Activated T-cell treated with anti-CD3 and anti-CD28 coated beads for 24 hours (primary cell): ENCODE results near the gene TAF13.
"Not testable (repeated sequence)": the region's sequence is repeated elsewhere in the genome, so short reads cannot be mapped to it uniquely, and the experiment has no call there.

ENCODE experiments used
- DNase-seq: peaks from one replicate; pipeline ENCODE4 v3.0.0-alpha.2; 2020; ENCODE audit warnings: low read depth

TAF13 gene

DNA sequence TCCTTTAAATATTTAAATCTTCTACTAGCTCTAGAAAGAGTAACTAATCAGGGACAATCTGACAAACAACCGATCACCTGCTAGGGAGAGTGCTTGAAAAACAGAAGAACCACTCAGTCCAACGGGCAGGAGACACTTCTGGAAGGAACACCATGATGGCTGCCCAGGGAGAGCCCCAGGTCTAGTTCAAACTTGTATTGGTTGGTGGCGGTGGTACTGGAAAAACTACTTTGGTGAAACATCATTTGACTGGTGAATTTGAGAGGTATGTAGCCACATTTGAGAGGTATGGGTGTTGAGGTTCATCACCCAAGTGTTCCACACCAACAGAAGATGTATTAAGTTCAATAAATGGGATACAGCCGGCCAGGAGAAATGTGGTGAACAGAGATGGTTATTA is 29.1 kb downstream of the TAF13 start:
- DNase-seq, result no peak

- DNase-seq, result no peak
Observed at GRCh38 chr1:109045595-109045994, 30.2 kb downstream of the TAF13 start.

GRCh38 chr1:109041621-109042468 is 34.0 kb downstream of the TAF13 start, which contains the start of gene WDR47:
Gene WDR47 (minus strand): TSS chr1:109042102. CDS start chr1:109023512, 18,590 bp downstream.
- DNase-seq, result peak; percentile 91

DNA sequence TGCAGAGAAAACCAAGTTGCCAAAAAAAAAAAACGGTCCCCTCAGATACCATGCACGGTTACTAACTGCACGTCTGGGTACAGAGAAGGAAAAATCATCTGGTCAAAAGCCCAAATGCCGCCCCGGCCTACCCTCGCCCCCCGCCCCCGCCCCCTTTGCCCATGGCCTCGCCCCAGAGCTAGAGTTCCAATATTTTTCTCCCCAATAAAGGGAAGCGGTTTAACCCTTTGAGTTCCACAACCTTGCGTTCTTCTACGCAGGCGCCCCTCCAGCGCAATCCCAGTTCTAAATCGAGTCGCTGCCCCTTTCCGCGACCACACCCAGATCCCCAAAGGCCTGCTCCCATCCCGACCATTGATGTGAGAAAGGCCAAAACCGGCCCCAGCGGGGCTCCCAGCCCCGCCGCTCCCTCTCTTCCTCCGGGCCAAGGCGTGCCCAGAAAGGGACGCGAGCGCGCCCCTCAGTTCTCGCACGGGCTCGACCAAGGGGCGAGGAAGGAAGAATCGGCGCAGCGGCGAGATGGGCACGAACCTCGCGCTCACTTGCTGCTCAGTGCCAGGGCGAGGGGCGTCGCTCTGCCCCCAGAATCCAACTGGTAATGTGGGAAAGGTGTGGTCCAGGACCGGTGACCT is 34.7 kb downstream of the TAF13 start:
- peak; percentile 16 for DNase-seq

DNA sequence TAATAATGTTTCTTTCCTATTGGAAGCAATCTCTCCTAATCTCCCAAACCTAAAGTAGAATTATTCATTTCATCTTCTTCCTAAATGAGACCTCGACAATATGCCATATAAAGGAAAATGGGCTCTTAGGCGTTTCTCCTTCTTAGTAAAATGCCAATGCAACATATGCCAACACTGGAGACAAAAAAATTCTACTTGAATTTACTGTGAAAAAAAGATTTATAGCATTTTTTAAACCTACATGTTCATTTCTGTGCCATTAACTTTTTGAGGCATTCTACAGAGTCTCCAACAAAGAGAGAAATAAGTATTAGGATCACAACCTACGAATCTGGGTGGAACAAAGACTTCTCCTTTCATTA is 35.2 kb downstream of the TAF13 start:
- no peak for DNase-seq

- no peak for DNase-seq
Observed at GRCh38 chr1:109034382-109034781, 41.4 kb downstream of the TAF13 start.

- not testable (repeated sequence) for DNase-seq
Observed at GRCh38 chr1:109029493-109029892, 46.3 kb downstream of the TAF13 start.

GRCh38 chr1:109027841-109028240 is 48.0 kb downstream of the TAF13 start:
- DNase-seq, result no peak

DNA sequence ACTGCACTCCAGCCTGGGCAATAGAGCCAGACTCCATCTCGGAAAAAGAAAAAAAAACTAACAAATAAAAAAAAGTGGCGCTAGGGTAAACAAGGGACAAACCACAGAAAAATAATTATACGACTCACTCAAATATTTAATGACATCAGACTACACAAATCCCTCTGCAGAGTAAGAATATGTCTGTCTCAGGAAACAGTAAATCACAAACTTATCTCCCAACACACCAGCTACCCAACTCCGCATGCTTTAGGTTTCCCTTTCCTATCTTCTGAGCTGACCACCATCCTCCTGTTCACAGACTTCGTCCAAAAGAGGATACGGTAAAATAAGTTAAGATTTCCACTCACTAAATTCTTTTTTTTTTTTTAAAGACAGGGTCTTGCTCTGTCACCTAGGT is 50.1 kb downstream of the TAF13 start:
- DNase-seq, result no peak

DNA sequence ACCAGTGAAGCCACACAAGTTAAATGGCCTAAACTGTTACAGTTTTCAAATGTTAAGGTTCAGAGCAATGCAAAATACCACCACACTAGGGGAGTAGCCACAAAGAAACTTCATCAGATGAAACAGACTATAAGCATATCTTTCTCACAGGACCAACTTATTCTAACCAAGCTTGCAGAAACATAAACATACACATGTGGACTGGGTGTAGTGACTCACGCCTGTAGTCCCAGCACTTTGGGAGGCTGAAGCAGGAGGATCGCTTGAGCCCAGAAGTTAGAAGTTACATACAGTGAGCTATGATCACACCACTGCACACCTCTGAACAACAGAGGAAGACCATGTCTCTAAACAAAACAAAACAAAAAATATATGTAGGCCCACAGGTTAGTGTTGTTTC is 51.2 kb downstream of the TAF13 start:
- DNase-seq, result no peak

DNA sequence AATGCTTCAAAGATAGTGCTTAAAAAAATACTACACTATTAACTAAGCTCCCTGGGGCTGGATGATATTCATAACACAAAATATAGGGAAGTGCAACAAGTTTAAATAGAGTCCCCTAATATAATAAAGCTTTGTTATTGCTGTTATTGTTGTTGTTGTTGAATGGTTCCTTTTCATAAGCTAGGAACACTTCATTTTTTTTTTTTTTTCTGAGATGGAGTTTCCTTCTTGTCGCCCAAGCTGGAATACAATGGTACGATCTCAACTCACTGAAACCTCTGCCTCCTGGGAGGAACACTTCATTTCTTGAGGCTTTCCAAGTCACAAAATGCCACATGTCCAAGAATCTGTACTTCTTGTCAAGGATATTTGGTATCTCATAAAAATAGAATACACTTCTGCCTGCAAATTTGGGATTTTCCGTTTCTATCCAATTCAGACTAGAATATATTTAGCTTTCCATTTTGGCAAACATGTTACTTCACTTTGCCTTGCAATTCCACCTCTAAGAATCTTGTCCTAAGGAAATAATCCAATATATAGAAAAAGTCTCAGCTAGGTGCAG is 55.0 kb downstream of the TAF13 start:
- no peak for DNase-seq

GRCh38 chr1:109017719-109018118 is 58.1 kb downstream of the TAF13 start:
- not testable (repeated sequence) for DNase-seq

DNA sequence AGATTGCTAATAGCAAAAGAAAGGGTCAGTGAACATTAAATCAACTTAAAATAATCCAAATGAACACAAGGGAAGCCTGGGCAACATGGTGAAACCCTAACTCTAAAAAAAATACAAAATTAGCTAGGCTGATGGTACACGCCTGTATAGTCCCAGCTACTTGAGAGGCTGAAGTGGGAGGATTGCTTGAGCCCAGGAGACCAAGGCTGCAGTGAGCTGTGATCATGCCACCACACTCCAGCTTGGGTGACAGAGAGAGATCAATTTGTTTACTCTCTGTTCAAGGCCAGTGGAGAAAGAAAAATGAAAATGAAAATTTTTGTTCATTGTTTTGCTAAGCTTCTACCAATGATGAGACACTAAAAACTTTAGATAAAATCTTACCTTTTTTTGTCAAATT is 58.7 kb downstream of the TAF13 start:
- no peak for DNase-seq
